Activated CD4-positive, alpha-beta T cell treated with anti-CD3 and anti-CD28 coated beads, Interleukin-2, Interleukin-6, amounts not matched to agents 100 ng/mL and 50 ng/mL, durations not matched to agents 16 hours and 8 hours (primary cell): ENCODE results near the gene FAM161A.
"Not testable (repeated sequence)": the region's sequence is repeated elsewhere in the genome, so short reads cannot be mapped to it uniquely, and the experiment has no call there.

ENCODE experiments used
- DNase-seq: peaks from one replicate; pipeline ENCODE4 v3.0.0-alpha.2; 2020

The FAM161A gene

GRCh38 chr2:61853847-61854563 lies at the start of gene FAM161A:
Gene FAM161A, minus strand, starts transcription at chr2:61854060. Its CDS starts 19 bp downstream, at chr2:61854041.
- DNase-seq, result peak; percentile 88

GRCh38 chr2:61900281-61900680 lies 46.4 kb upstream of the FAM161A start:
- DNase-seq, result no peak

- DNase-seq, result no peak
These were observed 45.0 kb upstream of the FAM161A start for GRCh38 chr2:61898810-61899209.

GRCh38 chr2:61888267-61889055 lies 34.6 kb upstream of the FAM161A start, which contains the start of gene CCT4:
Gene CCT4, minus strand, starts transcription at chr2:61888656. Its CDS starts 149 bp downstream, at chr2:61888507.
- DNase-seq, result peak; percentile 92

- peak; percentile 44 for DNase-seq
These were observed 33.9 kb upstream of the FAM161A start for GRCh38 chr2:61887717-61888266.

- no peak for DNase-seq
These were observed 32.2 kb upstream of the FAM161A start for GRCh38 chr2:61885896-61886603.

- no peak for DNase-seq
These were observed 29.0 kb upstream of the FAM161A start for GRCh38 chr2:61882850-61883249.

- not testable (repeated sequence) for DNase-seq
These were observed 25.5 kb upstream of the FAM161A start for GRCh38 chr2:61879351-61879750.

GRCh38 chr2:61878761-61879160 lies 24.9 kb upstream of the FAM161A start:
- no peak for DNase-seq

GRCh38 chr2:61877571-61878245 lies 23.8 kb upstream of the FAM161A start:
- no peak for DNase-seq

- DNase-seq, result no peak
These were observed 22.5 kb upstream of the FAM161A start for GRCh38 chr2:61876400-61876799.

GRCh38 chr2:61866482-61867089 lies 12.7 kb upstream of the FAM161A start:
- DNase-seq, result not testable (repeated sequence)

GRCh38 chr2:61862085-61862484 lies 8.2 kb upstream of the FAM161A start:
- no peak for DNase-seq

GRCh38 chr2:61857224-61857623 lies 3.4 kb upstream of the FAM161A start:
- DNase-seq, result peak; percentile 15

GRCh38 chr2:61855318-61855613 lies 1.4 kb upstream of the FAM161A start:
- no peak for DNase-seq

- DNase-seq, result peak; percentile 96
These were observed 881 bp upstream of the FAM161A start for GRCh38 chr2:61854564-61855317.

- DNase-seq, result peak; percentile 17
These were observed 594 bp downstream of the FAM161A start for GRCh38 chr2:61853086-61853846.

GRCh38 chr2:61851270-61851669 lies 2.6 kb downstream of the FAM161A start:
- not testable (repeated sequence) for DNase-seq

- no peak for DNase-seq
These were observed 8.5 kb downstream of the FAM161A start for GRCh38 chr2:61845320-61845719.

- no peak for DNase-seq
These were observed 12.6 kb downstream of the FAM161A start for GRCh38 chr2:61841286-61841685.

GRCh38 chr2:61834893-61835292 lies 19.0 kb downstream of the FAM161A start:
- no peak for DNase-seq
